DMS 273 treated with DMSO at 0.1 percent for 48 hours (cell line): ENCODE measurements around the gene TUT4.

ENCODE experiments used
- DNase-seq: peaks from one replicate; lab custom pipeline; 2025; lab: John Stamatoyannopoulos, UW

Gene TUT4

GRCh38 chr1:52571783-52572182 is 18.9 kb upstream of the TUT4 start:
- no peak for DNase-seq

GRCh38 chr1:52569449-52570210 is 16.7 kb upstream of the TUT4 start:
- no peak for DNase-seq

GRCh38 chr1:52567943-52568342 is 15.1 kb upstream of the TUT4 start:
- DNase-seq = no peak

GRCh38 chr1:52562766-52563165 is 9.9 kb upstream of the TUT4 start:
- DNase-seq = no peak

- DNase-seq = no peak
These were observed 7.0 kb upstream of the TUT4 start for GRCh38 chr1:52559875-52560274.

- no peak for DNase-seq
These were observed 6.0 kb upstream of the TUT4 start for GRCh38 chr1:52558941-52559340.

- DNase-seq = no peak
These were observed 3.9 kb upstream of the TUT4 start for GRCh38 chr1:52556641-52557360.

GRCh38 chr1:52554756-52555155 is 1.9 kb upstream of the TUT4 start:
- DNase-seq = no peak

- DNase-seq = no peak
These were observed 1.4 kb upstream of the TUT4 start for GRCh38 chr1:52554267-52554640.

- peak; percentile 39 for DNase-seq
These were observed 722 bp upstream of the TUT4 start for GRCh38 chr1:52553362-52554266.

GRCh38 chr1:52552236-52552504 is 722 bp downstream of the TUT4 start:
- DNase-seq = peak; percentile 27

GRCh38 chr1:52551507-52552235 is 1.2 kb downstream of the TUT4 start:
- no peak for DNase-seq

- no peak for DNase-seq
These were observed 2.4 kb downstream of the TUT4 start for GRCh38 chr1:52550447-52550846.

GRCh38 chr1:52549267-52549666 is 3.6 kb downstream of the TUT4 start:
- no peak for DNase-seq

- no peak for DNase-seq
These were observed 6.0 kb downstream of the TUT4 start for GRCh38 chr1:52546852-52547251.

GRCh38 chr1:52544665-52545525 is 8.0 kb downstream of the TUT4 start:
- no peak for DNase-seq

- no peak for DNase-seq
These were observed 10.7 kb downstream of the TUT4 start for GRCh38 chr1:52542085-52542688.

GRCh38 chr1:52534928-52535764 is 17.7 kb downstream of the TUT4 start:
- no peak for DNase-seq

GRCh38 chr1:52533713-52534112 is 19.2 kb downstream of the TUT4 start:
- DNase-seq = no peak
